DOHH2 (cell line): Measurements from ENCODE around the gene KLHL14.
A peak's percentile ranks its signal among the peaks of the same experiment; 100 is the strongest.
"Not testable (repeated sequence)": the region's sequence is repeated elsewhere in the genome, so short reads cannot be mapped to it uniquely, and the experiment has no call there.

ENCODE experiments used
- H3F3A ChIP-seq: fragments of 200-600 bp; sonication (generic), shearing (Covaris generic); 2 replicates; pipeline ENCODE4 v1.6.0; 2016; ENCODE audit warnings: antibody characterized with exemption, mild to moderate bottlenecking; ENCODE audit not compliant: control insufficient read depth, insufficient read depth
- H3K27ac ChIP-seq: fragments of 200-600 bp; sonication (generic); 2 replicates; pipeline ENCODE4 v1.5.1; 2014; ENCODE audit warnings: low read depth, mild to moderate bottlenecking, low read length, moderate library complexity
- H3K27me3 ChIP-seq: fragments of 200-600 bp; sonication (generic); 2 replicates; pipeline ENCODE4 v1.6.1; 2014; ENCODE audit warnings: mild to moderate bottlenecking, low read length, mixed read lengths; ENCODE audit not compliant: control insufficient read depth
- H3K36me3 ChIP-seq: fragments of 200-600 bp; sonication (generic); 2 replicates; pipeline ENCODE4 v1.6.1; 2014; ENCODE audit warnings: mild to moderate bottlenecking, low read length, moderate library complexity, mixed read lengths; ENCODE audit not compliant: control insufficient read depth
- H3K4me1 ChIP-seq: fragments of 200-600 bp; sonication (generic); 2 replicates; pipeline ENCODE4 v1.6.1; 2014; ENCODE audit warnings: mild to moderate bottlenecking, low read length, mixed read lengths; ENCODE audit not compliant: control insufficient read depth
- H3K4me2 ChIP-seq: fragments of 200-600 bp; sonication (generic); 2 replicates; pipeline ENCODE4 v1.6.0; 2014; ENCODE audit warnings: mild to moderate bottlenecking, low read length, moderate library complexity
- H3K4me3 ChIP-seq: fragments of 200-600 bp; sonication (generic); 2 replicates; pipeline ENCODE4 v1.5.1; 2014; ENCODE audit warnings: mild to moderate bottlenecking, low read length, mixed read lengths
- H3K79me2 ChIP-seq: fragments of 200-600 bp; sonication (generic); 2 replicates; pipeline ENCODE4 v1.6.1; 2014; ENCODE audit warnings: mild to moderate bottlenecking, low read length, mixed read lengths; ENCODE audit not compliant: control insufficient read depth
- H3K9me2 ChIP-seq: fragments of 200-600 bp; sonication (generic); replicated peaks from 2 replicates; pipeline ENCODE4 v1.6.1; 2014; ENCODE audit warnings: mild to moderate bottlenecking, low read length, mixed read lengths; ENCODE audit not compliant: control insufficient read depth
- H3K9me3 ChIP-seq: fragments of 200-600 bp; sonication (generic); 2 replicates; pipeline ENCODE4 v1.6.1; 2014; ENCODE audit warnings: antibody characterized with exemption, low read length, mixed read lengths; ENCODE audit not compliant: control insufficient read depth, insufficient read depth
- H4K20me1 ChIP-seq: fragments of 200-600 bp; sonication (generic); 2 replicates; pipeline ENCODE4 v1.6.0; 2014; ENCODE audit warnings: low read depth, mild to moderate bottlenecking, antibody characterized with exemption, low read length, moderate library complexity; ENCODE audit not compliant: control insufficient read depth, insufficient read depth
- EZH2phosphoT487 ChIP-seq: fragments of 200-600 bp; sonication (generic); IDR thresholded peaks from 2 replicates; pipeline ENCODE4 v1.6.1; 2017; ENCODE audit warnings: borderline replicate concordance, mild to moderate bottlenecking, antibody characterized with exemption, low read length, moderate library complexity, mixed read lengths
- TF ChIP-seq, protein P1 (sequence below): fragments of 200-600 bp; sonication (generic); IDR thresholded peaks from one replicate; pipeline ENCODE4 v1.5.1; 2014; ENCODE audit warnings: antibody characterized with exemption, mild to moderate bottlenecking, low read depth, low read length; ENCODE audit not compliant: poor library complexity, severe bottlenecking

Gene KLHL14

DNA sequence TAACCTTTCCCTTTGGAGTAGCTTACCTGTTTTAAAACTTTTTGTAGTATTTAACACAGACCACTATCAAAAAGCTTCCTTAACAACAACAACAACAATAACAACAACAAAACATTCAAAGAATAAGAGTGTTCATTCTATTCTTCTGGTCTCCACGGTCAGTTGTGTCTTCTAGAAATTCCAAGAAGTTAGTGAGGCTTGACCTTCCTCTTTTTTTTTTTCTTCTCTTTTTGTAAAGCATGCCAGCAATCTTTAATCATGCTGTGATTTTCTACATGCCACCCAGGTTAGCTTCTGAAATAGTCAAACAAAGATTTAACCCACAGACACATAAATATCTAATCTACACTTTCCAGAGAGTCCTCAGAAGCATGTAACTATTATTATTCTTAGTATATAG lies 28.4 kb upstream of the KLHL14 start:
- no peaks in the 10 kb centered on the region for H4K20me1 ChIP-seq
- TF ChIP-seq EZH2phosphoT487: no peak
- TF ChIP-seq, protein P1, sequence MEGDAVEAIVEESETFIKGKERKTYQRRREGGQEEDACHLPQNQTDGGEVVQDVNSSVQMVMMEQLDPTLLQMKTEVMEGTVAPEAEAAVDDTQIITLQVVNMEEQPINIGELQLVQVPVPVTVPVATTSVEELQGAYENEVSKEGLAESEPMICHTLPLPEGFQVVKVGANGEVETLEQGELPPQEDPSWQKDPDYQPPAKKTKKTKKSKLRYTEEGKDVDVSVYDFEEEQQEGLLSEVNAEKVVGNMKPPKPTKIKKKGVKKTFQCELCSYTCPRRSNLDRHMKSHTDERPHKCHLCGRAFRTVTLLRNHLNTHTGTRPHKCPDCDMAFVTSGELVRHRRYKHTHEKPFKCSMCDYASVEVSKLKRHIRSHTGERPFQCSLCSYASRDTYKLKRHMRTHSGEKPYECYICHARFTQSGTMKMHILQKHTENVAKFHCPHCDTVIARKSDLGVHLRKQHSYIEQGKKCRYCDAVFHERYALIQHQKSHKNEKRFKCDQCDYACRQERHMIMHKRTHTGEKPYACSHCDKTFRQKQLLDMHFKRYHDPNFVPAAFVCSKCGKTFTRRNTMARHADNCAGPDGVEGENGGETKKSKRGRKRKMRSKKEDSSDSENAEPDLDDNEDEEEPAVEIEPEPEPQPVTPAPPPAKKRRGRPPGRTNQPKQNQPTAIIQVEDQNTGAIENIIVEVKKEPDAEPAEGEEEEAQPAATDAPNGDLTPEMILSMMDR: no peak
- H3F3A ChIP-seq: peaks cover 24% of the 10 kb centered on the region
- peaks cover 22% of the 10 kb centered on the region for H3K9me3 ChIP-seq
- no peaks in the 10 kb centered on the region for H3K79me2 ChIP-seq
- H3K27me3 ChIP-seq: no peaks in the 10 kb centered on the region
- H3K36me3 ChIP-seq: peaks cover 2% of the 10 kb centered on the region; the same call in 1 of the 2 replicates
- H3K4me3 ChIP-seq: peak overlapping the region; percentile 41
- no peak overlapping the region for H3K27ac ChIP-seq
- peak overlapping the region; percentile 71 for H3K4me2 ChIP-seq
- H3K4me1 ChIP-seq: peaks cover 63% of the 10 kb centered on the region
- no peaks in the 10 kb centered on the region for H3K9me2 ChIP-seq

DNA sequence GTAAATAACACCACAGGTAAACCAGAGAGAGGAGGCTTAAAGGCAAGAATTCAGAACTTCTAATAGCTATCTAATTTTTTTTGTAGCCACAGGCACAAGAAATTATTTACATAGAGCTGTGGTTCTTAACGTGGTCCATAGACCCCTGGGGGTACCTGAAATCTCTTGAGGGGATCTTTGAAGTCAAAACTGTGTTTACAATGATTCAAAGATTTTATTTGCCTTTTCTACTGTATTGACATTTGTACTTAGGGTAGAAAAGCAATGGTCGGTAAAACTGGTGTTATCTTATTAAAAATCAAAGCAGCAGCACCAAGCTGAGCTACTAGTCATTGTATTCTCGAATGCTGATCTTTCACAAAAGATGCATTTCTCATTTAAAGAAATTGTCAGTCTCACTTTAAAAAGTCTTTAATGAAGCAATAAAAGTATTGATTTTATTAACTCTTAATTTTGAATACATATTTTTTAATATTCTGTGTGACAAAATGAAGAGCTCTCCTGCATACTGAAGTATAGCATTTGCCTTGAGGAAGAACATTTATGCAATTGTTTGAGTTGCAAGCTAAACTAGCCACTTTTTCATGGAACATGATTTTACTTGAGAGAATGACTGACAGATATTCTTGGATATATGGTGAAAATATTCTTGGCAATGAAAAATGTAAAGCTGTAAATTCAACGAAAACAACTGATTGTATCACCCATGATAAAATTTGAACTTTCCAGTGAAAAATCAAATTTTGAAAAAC lies 25.6 kb upstream of the KLHL14 start:
- no peak overlapping the region for H3K4me3 ChIP-seq
- peaks cover 18% of the 10 kb centered on the region for H3F3A ChIP-seq
- no peaks in the 10 kb centered on the region for H4K20me1 ChIP-seq
- H3K9me2 ChIP-seq: no peaks in the 10 kb centered on the region
- H3K79me2 ChIP-seq: no peaks in the 10 kb centered on the region
- H3K9me3 ChIP-seq: peaks cover 28% of the 10 kb centered on the region
- no peaks in the 10 kb centered on the region for H3K27me3 ChIP-seq
- H3K4me1 ChIP-seq: peaks cover 42% of the 10 kb centered on the region
- H3K27ac ChIP-seq: no peak overlapping the region
- TF ChIP-seq EZH2phosphoT487: no peak
- TF ChIP-seq, protein P1: no peak
- H3K36me3 ChIP-seq: peaks cover 2% of the 10 kb centered on the region; the same call in 1 of the 2 replicates
- no peak overlapping the region for H3K4me2 ChIP-seq

DNA sequence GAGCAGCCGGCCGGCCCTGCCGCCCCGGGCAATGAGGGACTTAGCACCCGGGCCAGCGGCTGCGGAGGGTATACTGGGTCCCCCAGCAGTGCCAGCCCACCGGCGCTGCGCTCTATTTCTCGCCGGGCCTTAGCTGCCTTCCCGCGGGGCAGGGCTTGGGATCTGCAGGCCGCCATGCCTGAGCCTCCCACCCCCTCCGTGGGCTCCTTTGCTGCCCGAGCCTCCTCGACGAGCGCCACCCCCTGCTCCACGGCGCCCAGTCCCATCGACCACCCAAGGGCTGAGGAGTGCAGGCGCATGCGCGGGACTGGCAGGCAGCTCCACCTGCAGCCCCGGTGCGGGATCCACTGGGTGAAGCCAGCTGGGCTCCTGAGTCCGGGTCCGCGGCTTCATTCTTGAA lies 21.8 kb upstream of the KLHL14 start:
- H3K27me3 ChIP-seq, H3F3A ChIP-seq: not testable (repeated sequence)

DNA sequence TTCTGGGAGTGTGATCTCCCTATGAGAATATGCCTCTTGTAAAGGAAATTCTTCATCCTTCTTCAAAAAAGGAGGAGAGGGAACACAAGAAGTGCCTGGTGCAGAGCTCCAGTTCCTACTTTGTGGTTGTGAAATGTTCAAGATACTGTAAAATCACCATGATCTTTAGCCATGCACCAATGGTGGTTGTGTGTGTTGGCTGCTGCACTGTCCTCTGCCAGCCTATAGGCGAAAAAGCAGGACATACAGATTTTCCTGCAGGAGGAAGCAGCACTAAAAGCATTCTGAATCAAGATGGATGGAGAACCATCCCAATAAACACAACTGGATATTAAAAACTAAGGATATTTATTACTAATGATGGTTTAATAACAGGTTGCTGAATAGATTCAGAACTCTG lies 6.2 kb upstream of the KLHL14 start:
- Histone ChIP-seq H3K4me2 (no peak overlapping the region), H3F3A (peaks cover 6% of the 10 kb centered on the region), H3K27me3 (no peaks in the 10 kb centered on the region), H3K9me3 (no peaks in the 10 kb centered on the region; the same call in 1 of the 2 replicates), H3K4me3 (no peak overlapping the region), H3K9me2 (no peaks in the 10 kb centered on the region), H3K4me1 (peaks cover 33% of the 10 kb centered on the region), H4K20me1 (no peaks in the 10 kb centered on the region), H3K36me3 (no peaks in the 10 kb centered on the region), H3K79me2 (no peaks in the 10 kb centered on the region), H3K27ac (no peak overlapping the region)
- TF ChIP-seq, protein P1: no peak
- TF ChIP-seq EZH2phosphoT487: no peak

More for the DNA sequence above, 21.8 kb upstream of the KLHL14 start:
- H3K79me2 ChIP-seq, H3K27ac ChIP-seq, H3K4me3 ChIP-seq, H3K9me2 ChIP-seq, H3K4me2 ChIP-seq, H3K4me1 ChIP-seq, H3K36me3 ChIP-seq, H4K20me1 ChIP-seq: not testable (repeated sequence)
- H3K9me3 ChIP-seq: peaks cover 26% of the 10 kb centered on the region
